Gastroesophageal sphincter (tissue), 3 donors: ENCODE measurements around the gene ODC1.

Experiments used
- EP300 ChIP-seq: sonication (generic); formaldehyde crosslinking; IDR thresholded peaks from one replicate; pipeline ENCODE4 v1.6.1; 2017; ENCODE audit warnings: antibody characterized with exemption, mild to moderate bottlenecking
- POLR2A ChIP-seq, 2 donors: fragments of 450-650 bp; IDR thresholded peaks; one replicate each; pipeline ENCODE4 v1.6.1; 2017; ENCODE audit warnings: antibody characterized with exemption in 2 of 2, mild to moderate bottlenecking in 2 of 2, moderate library complexity in 1 of 2
- POLR2AphosphoS5 ChIP-seq: sonication (generic); formaldehyde crosslinking; IDR thresholded peaks from one replicate; pipeline ENCODE4 v1.6.1; 2017; ENCODE audit warnings: antibody characterized with exemption
- TF ChIP-seq, protein P1 (sequence below), 4 experiments: fragments of 200-600 bp in 2 of 4; fragments of 450-650 bp in 2 of 4; sonication (generic) in 1 of 4; IDR thresholded peaks; one replicate each; pipeline ENCODE4 v1.5.1; 2017 to 2019; ENCODE audit warnings: antibody characterized with exemption in 4 of 4, mild to moderate bottlenecking in 2 of 4, moderate library complexity in 2 of 4

DNA sequence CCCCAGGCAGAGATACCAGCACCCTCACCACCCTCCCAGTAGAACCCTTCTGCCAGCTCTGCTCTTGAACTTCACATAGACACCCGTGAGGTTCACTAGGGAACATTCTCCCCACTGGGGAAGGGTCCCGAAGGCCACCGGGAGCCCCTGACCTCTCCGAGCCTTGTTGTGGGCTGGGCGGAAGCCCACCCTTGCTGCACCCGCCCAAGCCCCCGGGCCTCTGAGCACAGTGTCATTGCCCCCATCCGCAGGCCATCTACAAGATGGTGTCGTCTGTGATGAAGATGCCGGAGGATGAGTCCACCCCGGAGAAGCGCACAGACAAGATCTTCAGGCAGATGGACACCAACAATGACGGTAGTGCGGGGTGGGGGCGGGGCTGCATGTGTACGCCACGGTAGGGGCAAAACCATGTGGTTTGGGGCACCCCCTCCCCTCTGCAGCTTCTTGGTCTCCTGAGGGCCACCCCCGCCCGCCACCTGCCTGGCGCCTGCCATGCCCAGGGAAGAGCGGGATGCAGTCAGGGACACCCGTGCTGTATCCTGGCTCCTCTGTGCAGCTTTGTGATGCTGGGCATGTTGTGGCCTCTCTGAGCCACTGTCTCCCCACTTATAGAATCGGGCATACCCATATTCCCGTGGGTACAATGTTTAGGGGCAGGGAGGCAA lies 25.3 kb downstream of the ODC1 start:
- TF ChIP-seq EP300 (no peak), POLR2A (IDR thresholded peaks at IDR 0.05) (no peak), POLR2AphosphoS5 (no peak)
- TF ChIP-seq, protein P1, sequence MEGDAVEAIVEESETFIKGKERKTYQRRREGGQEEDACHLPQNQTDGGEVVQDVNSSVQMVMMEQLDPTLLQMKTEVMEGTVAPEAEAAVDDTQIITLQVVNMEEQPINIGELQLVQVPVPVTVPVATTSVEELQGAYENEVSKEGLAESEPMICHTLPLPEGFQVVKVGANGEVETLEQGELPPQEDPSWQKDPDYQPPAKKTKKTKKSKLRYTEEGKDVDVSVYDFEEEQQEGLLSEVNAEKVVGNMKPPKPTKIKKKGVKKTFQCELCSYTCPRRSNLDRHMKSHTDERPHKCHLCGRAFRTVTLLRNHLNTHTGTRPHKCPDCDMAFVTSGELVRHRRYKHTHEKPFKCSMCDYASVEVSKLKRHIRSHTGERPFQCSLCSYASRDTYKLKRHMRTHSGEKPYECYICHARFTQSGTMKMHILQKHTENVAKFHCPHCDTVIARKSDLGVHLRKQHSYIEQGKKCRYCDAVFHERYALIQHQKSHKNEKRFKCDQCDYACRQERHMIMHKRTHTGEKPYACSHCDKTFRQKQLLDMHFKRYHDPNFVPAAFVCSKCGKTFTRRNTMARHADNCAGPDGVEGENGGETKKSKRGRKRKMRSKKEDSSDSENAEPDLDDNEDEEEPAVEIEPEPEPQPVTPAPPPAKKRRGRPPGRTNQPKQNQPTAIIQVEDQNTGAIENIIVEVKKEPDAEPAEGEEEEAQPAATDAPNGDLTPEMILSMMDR (IDR thresholded peaks at IDR 0.05): no peak
